Activated T-cell treated with anti-CD3 and anti-CD28 coated beads, Interleukin-2, amount 50 U/mL, for 72 hours (primary cell): ENCODE measurements around the gene GABPB1. TPM values are rescaled to one million over a fixed set of nuclear protein-coding genes. Genes with fewer than 3 reads are reported as not detected.

ENCODE experiments used
- ATAC-seq, 2 donors: fragments of 150-1000 bp; cut with Tn5 transposase; replicated peaks in 1 of 2; 2 replicates each; pipeline ENCODE4 v1.10.0; 2021; ENCODE audit warnings: moderate library complexity in 2 of 2, mild to moderate bottlenecking in 1 of 2
- DNase-seq, 2 donors: peaks; one replicate each; pipeline ENCODE4 v3.0.0; 2021 to 2022; ENCODE audit warnings: mixed read lengths in 1 of 2
- H3K27ac Mint-ChIP-seq: one replicate; pipeline ENCODE4 v1.8.0; 2022; ENCODE audit warnings: mild to moderate bottlenecking, moderate library complexity, mixed read lengths
- H3K27me3 Mint-ChIP-seq: one replicate; pipeline ENCODE4 v1.8.0; 2022; ENCODE audit warnings: low read depth, mixed read lengths
- H3K36me3 Mint-ChIP-seq, 2 donors: one replicate each; pipeline ENCODE4 v1.8.0; 2022; ENCODE audit warnings: mixed read lengths in 2 of 2, mild to moderate bottlenecking in 1 of 2; ENCODE audit not compliant: insufficient read depth in 2 of 2
- H3K4me1 Mint-ChIP-seq: one replicate; pipeline ENCODE4 v1.8.0; 2022; ENCODE audit warnings: low read depth, mixed read lengths
- H3K4me3 Mint-ChIP-seq, 2 donors: one replicate each; pipeline ENCODE4 v1.8.0; 2022; ENCODE audit warnings: mild to moderate bottlenecking in 2 of 2, mixed read lengths in 2 of 2, moderate library complexity in 2 of 2
- H3K9me3 Mint-ChIP-seq, 2 donors: one replicate each; pipeline ENCODE4 v1.8.0; 2022; ENCODE audit warnings: mixed read lengths in 2 of 2
- total RNA-seq, 2 donors: library from RNA; stranded (reverse); gene quantifications; one replicate each; pipeline ENCODE4 v1.2.3, GENCODE V29; 2022

Gene GABPB1
- total RNA-seq, 2 donors from 2014 or later, result 51.6 to 56.4 TPM

- DNase-seq (peak; percentile 21 to 40), ATAC-seq (peak; percentile 35 to 41)
- Mint-ChIP-seq H3K36me3 (peaks cover 0 to 2% of the 10 kb centered on the region in 2 donors), H3K4me1 (peaks cover 70% of the 10 kb centered on the region), H3K9me3 (peaks cover 0 to 2% of the 10 kb centered on the region in 2 donors), H3K4me3 (peak overlapping the region; percentile 79 to 84), H3K27ac (peak overlapping the region; percentile 96), H3K27me3 (no peaks in the 10 kb centered on the region)
Observed at GRCh38 chr15:50260969-50261496, 94.0 kb downstream of the GABPB1 start.

- H3K27me3 Mint-ChIP-seq, result no peaks in the 10 kb centered on the region
- peaks cover 0 to 2% of the 10 kb centered on the region in 2 donors for H3K9me3 Mint-ChIP-seq
- peak overlapping the region; percentile 36 to 79 for H3K4me3 Mint-ChIP-seq
- peaks cover 65% of the 10 kb centered on the region for H3K4me1 Mint-ChIP-seq
- H3K36me3 Mint-ChIP-seq, result peaks cover 0 to 2% of the 10 kb centered on the region in 2 donors
- no peak for ATAC-seq
- no peak for DNase-seq
- peak overlapping the region; percentile 59 for H3K27ac Mint-ChIP-seq
Observed at GRCh38 chr15:50259276-50259675, 95.7 kb downstream of the GABPB1 start.

GRCh38 chr15:50257924-50258323, 97.1 kb downstream of the GABPB1 start:
- Mint-ChIP-seq H3K9me3 (peaks cover 0 to 2% of the 10 kb centered on the region in 2 donors), H3K27ac (no peak overlapping the region), H3K27me3 (no peaks in the 10 kb centered on the region), H3K36me3 (peaks cover 0 to 2% of the 10 kb centered on the region in 2 donors), H3K4me1 (peaks cover 59% of the 10 kb centered on the region), H3K4me3 (peak overlapping the region in 1 of 2 donors; percentile 15)
- ATAC-seq, result no peak
- no peak for DNase-seq

GRCh38 chr15:50257332-50257731, 97.7 kb downstream of the GABPB1 start:
- H3K4me1 Mint-ChIP-seq, result peaks cover 53% of the 10 kb centered on the region
- no peak overlapping the region for H3K4me3 Mint-ChIP-seq
- peaks cover 0 to 2% of the 10 kb centered on the region in 2 donors for H3K9me3 Mint-ChIP-seq
- DNase-seq (no peak), ATAC-seq (no peak)
- H3K36me3 Mint-ChIP-seq, result peaks cover 0 to 2% of the 10 kb centered on the region in 2 donors
- H3K27me3 Mint-ChIP-seq, result no peaks in the 10 kb centered on the region
- H3K27ac Mint-ChIP-seq, result no peak overlapping the region

GRCh38 chr15:50256188-50257041, 98.6 kb downstream of the GABPB1 start:
- H3K36me3 Mint-ChIP-seq, result peaks cover 0 to 2% of the 10 kb centered on the region in 2 donors
- H3K4me1 Mint-ChIP-seq, result peaks cover 49% of the 10 kb centered on the region
- no peak for DNase-seq
- no peaks in the 10 kb centered on the region for H3K27me3 Mint-ChIP-seq
- no peak overlapping the region for H3K4me3 Mint-ChIP-seq
- H3K27ac Mint-ChIP-seq, result no peak overlapping the region
- no peak for ATAC-seq
- H3K9me3 Mint-ChIP-seq, result peaks cover 0 to 2% of the 10 kb centered on the region in 2 donors

GRCh38 chr15:50252556-50252955, 102.4 kb downstream of the GABPB1 start:
- DNase-seq (no peak), ATAC-seq (no peak)
- Mint-ChIP-seq H3K9me3 (no peaks in the 10 kb centered on the region), H3K36me3 (peaks cover 1 to 3% of the 10 kb centered on the region in 2 donors), H3K27me3 (no peaks in the 10 kb centered on the region), H3K27ac (no peak overlapping the region), H3K4me1 (peaks cover 46% of the 10 kb centered on the region), H3K4me3 (no peak overlapping the region)

GRCh38 chr15:50251638-50252182, 103.3 kb downstream of the GABPB1 start:
- H3K36me3 Mint-ChIP-seq, result peaks cover 1 to 3% of the 10 kb centered on the region in 2 donors
- no peaks in the 10 kb centered on the region for H3K9me3 Mint-ChIP-seq
- H3K4me1 Mint-ChIP-seq, result peaks cover 46% of the 10 kb centered on the region
- no peak for DNase-seq
- no peak overlapping the region for H3K27ac Mint-ChIP-seq
- H3K4me3 Mint-ChIP-seq, result no peak overlapping the region
- H3K27me3 Mint-ChIP-seq, result no peaks in the 10 kb centered on the region
- no peak for ATAC-seq

GRCh38 chr15:50250760-50251394, 104.1 kb downstream of the GABPB1 start:
- DNase-seq (no peak), ATAC-seq (no peak)
- H3K36me3 Mint-ChIP-seq, result peaks cover 1 to 3% of the 10 kb centered on the region in 2 donors
- H3K4me1 Mint-ChIP-seq, result peaks cover 53% of the 10 kb centered on the region
- no peaks in the 10 kb centered on the region for H3K27me3 Mint-ChIP-seq
- H3K27ac Mint-ChIP-seq, result no peak overlapping the region
- H3K9me3 Mint-ChIP-seq, result no peaks in the 10 kb centered on the region
- H3K4me3 Mint-ChIP-seq, result no peak overlapping the region

- Mint-ChIP-seq H3K4me1 (peaks cover 53% of the 10 kb centered on the region), H3K4me3 (peak overlapping the region in 1 of 2 donors; percentile 87), H3K27me3 (no peaks in the 10 kb centered on the region), H3K27ac (no peak overlapping the region), H3K9me3 (no peaks in the 10 kb centered on the region), H3K36me3 (peaks cover 1 to 3% of the 10 kb centered on the region in 2 donors)
- ATAC-seq (no peak), DNase-seq (no peak)
Observed at GRCh38 chr15:50249704-50250103, 105.3 kb downstream of the GABPB1 start.

- Mint-ChIP-seq H3K36me3 (peaks cover 1 to 3% of the 10 kb centered on the region in 2 donors), H3K27ac (peak overlapping the region; percentile 98)
- peak; percentile 17 to 19 for ATAC-seq
Observed at GRCh38 chr15:50248994-50249582, 105.9 kb downstream of the GABPB1 start.

GRCh38 chr15:50247819-50248655, 107.0 kb downstream of the GABPB1 start:
- DNase-seq (peak; percentile 72 to 74), ATAC-seq (peak; percentile 96 to 99)
- Mint-ChIP-seq H3K4me1 (peaks cover 53% of the 10 kb centered on the region), H3K27me3 (no peaks in the 10 kb centered on the region), H3K36me3 (peaks cover 1 to 3% of the 10 kb centered on the region in 2 donors), H3K27ac (peak overlapping the region; percentile 98), H3K9me3 (no peaks in the 10 kb centered on the region), H3K4me3 (peak overlapping the region; percentile 85 to 87)

More at GRCh38 chr15:50248994-50249582, 105.9 kb downstream of the GABPB1 start:
- Mint-ChIP-seq H3K4me1 (peaks cover 53% of the 10 kb centered on the region), H3K4me3 (peak overlapping the region; percentile 85 to 87), H3K9me3 (no peaks in the 10 kb centered on the region), H3K27me3 (no peaks in the 10 kb centered on the region)
- DNase-seq, result no peak

GRCh38 chr15:50246631-50247030, 108.4 kb downstream of the GABPB1 start:
- H3K27ac Mint-ChIP-seq, result peak overlapping the region; percentile 57

More at GRCh38 chr15:50246631-50247030, 108.4 kb downstream of the GABPB1 start:
- Mint-ChIP-seq H3K36me3 (peaks cover 1 to 3% of the 10 kb centered on the region in 2 donors), H3K27me3 (no peaks in the 10 kb centered on the region), H3K4me3 (peak overlapping the region; percentile 27 to 48), H3K9me3 (no peaks in the 10 kb centered on the region), H3K4me1 (peaks cover 60% of the 10 kb centered on the region)
- DNase-seq (no peak), ATAC-seq (no peak)
